ENCODE data around the gene KRT14.
"Not testable (repeated sequence)": the region's sequence is repeated elsewhere in the genome, so short reads cannot be mapped to it uniquely, and the experiment has no call there.

Gene KRT14

GRCh38 chr17:41600318-41600717 is 13.6 kb upstream of the KRT14 start:
- DNase-seq = no peak

GRCh38 chr17:41599680-41600079 is 13.0 kb upstream of the KRT14 start:
- DNase-seq = no peak

GRCh38 chr17:41595585-41595984 is 8.9 kb upstream of the KRT14 start:
- no peak for DNase-seq

- DNase-seq = no peak
Observed at GRCh38 chr17:41594363-41594915, 7.7 kb upstream of the KRT14 start.

GRCh38 chr17:41593306-41593981 is 6.7 kb upstream of the KRT14 start:
- DNase-seq = no peak

- no peak for DNase-seq
Observed at GRCh38 chr17:41592601-41593305, 6.1 kb upstream of the KRT14 start.

- DNase-seq = no peak
Observed at GRCh38 chr17:41589301-41589700, 2.6 kb upstream of the KRT14 start.

GRCh38 chr17:41588126-41588810 is 1.6 kb upstream of the KRT14 start:
- DNase-seq = no peak

- no peak for DNase-seq
Observed at GRCh38 chr17:41585301-41586056, 1.2 kb downstream of the KRT14 start.

- DNase-seq = not testable (repeated sequence)
Observed at GRCh38 chr17:41584331-41584927, 2.3 kb downstream of the KRT14 start.

GRCh38 chr17:41583137-41584127 is 3.3 kb downstream of the KRT14 start:
- no peak for DNase-seq

- DNase-seq = not testable (repeated sequence)
Observed at GRCh38 chr17:41582061-41582968, 4.4 kb downstream of the KRT14 start.

GRCh38 chr17:41581366-41582060 is 5.2 kb downstream of the KRT14 start:
- no peak for DNase-seq

- no peak for DNase-seq
Observed at GRCh38 chr17:41580687-41581365, 5.9 kb downstream of the KRT14 start.

- DNase-seq = no peak
Observed at GRCh38 chr17:41580244-41580575, 6.5 kb downstream of the KRT14 start.

- DNase-seq = peak; percentile 91
Observed at GRCh38 chr17:41579484-41580243, 7.0 kb downstream of the KRT14 start.

- no peak for DNase-seq
Observed at GRCh38 chr17:41578971-41579370, 7.7 kb downstream of the KRT14 start.

- DNase-seq = no peak
Observed at GRCh38 chr17:41578538-41578937, 8.2 kb downstream of the KRT14 start.
